Right lobe of liver (tissue), 4 donors: ENCODE data around the gene HIF1A.

ENCODE experiments used
- CTCF ChIP-seq, 4 donors: fragments of 200-600 bp in 3 of 4; fragments of 450-650 bp in 1 of 4; IDR thresholded peaks; one replicate each; pipeline versions ENCODE4 v1.5.1 to v1.8.0; 2016 to 2022; ENCODE audit warnings: antibody characterized with exemption in 4 of 4, mild to moderate bottlenecking in 2 of 4
- POLR2A ChIP-seq: fragments of 450-650 bp; IDR thresholded peaks from one replicate; pipeline ENCODE4 v1.6.1; 2017; ENCODE audit warnings: antibody characterized with exemption, mild to moderate bottlenecking
- donor health status: DM: no; HTN: no; CAD: no.
- donor health status: DM: no; HTN: no; CAD: no.
- donor health status: DM: no; HTN: yes; CAD: no.

- TF ChIP-seq CTCF (IDR thresholded peaks at IDR 0.05), result no peak
- no peak for TF ChIP-seq POLR2A
Measured at GRCh38 chr14:61690982-61691381, 4.3 kb upstream of the HIF1A start.
